Mammary epithelial cell (primary cell): ENCODE data around the gene GTPBP1.

Experiments
- EZH2 ChIP-seq: IDR thresholded peaks from 2 replicates; pipeline ENCODE4 v1.6.1; 2012; ENCODE audit warnings: low read length, inconsistent platforms, borderline replicate concordance
- TF ChIP-seq, protein P1 (sequence below), 2 donors: IDR thresholded peaks in 1 of 2; conservative IDR thresholded peaks in 1 of 2; 2 replicates each; pipeline ENCODE4 v1.5.1; 2011 to 2012; ENCODE audit warnings: inconsistent platforms in 2 of 2, low read length in 2 of 2, mild to moderate bottlenecking in 2 of 2, control low read depth in 1 of 2, low read depth in 1 of 2; ENCODE audit not compliant: insufficient read depth in 1 of 2; ENCODE audit errors: extremely low read depth in 1 of 2

DNA sequence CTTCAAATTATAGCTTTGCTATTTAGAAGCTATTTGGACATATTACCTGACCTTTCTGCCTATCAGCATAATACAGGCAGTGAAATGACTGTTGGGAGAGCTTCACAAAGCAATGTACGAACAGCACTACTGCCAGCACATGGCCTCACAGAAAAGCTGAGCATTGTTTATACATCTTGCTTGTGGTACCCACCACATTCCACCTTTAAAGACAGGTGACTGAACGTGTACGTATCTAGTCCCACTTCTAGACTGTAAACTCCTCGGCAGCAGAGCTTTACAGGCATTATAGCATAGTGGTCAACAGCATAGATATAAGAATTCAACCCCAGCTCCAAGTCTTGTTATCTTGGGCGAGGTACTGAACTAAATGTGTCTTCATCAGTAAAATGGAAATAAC is 6.6 kb upstream of the GTPBP1 start:
- TF ChIP-seq, protein P1, sequence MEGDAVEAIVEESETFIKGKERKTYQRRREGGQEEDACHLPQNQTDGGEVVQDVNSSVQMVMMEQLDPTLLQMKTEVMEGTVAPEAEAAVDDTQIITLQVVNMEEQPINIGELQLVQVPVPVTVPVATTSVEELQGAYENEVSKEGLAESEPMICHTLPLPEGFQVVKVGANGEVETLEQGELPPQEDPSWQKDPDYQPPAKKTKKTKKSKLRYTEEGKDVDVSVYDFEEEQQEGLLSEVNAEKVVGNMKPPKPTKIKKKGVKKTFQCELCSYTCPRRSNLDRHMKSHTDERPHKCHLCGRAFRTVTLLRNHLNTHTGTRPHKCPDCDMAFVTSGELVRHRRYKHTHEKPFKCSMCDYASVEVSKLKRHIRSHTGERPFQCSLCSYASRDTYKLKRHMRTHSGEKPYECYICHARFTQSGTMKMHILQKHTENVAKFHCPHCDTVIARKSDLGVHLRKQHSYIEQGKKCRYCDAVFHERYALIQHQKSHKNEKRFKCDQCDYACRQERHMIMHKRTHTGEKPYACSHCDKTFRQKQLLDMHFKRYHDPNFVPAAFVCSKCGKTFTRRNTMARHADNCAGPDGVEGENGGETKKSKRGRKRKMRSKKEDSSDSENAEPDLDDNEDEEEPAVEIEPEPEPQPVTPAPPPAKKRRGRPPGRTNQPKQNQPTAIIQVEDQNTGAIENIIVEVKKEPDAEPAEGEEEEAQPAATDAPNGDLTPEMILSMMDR (conservative IDR thresholded peaks at IDR 0.05 in 1 of 2, IDR thresholded peaks at IDR 0.05 in 1 of 2; ENCODE audit: extremely low read depth in 1 of 2, insufficient read depth in 1 of 2, low read depth in 1 of 2, low read length in 2 of 2), result no peak
- no peak for TF ChIP-seq EZH2
